Measurements from ENCODE around the gene PTGER3. TPM values are rescaled to one million over a fixed set of nuclear protein-coding genes. Genes with fewer than 3 reads are reported as not detected.
"Not testable (repeated sequence)": the region's sequence is repeated elsewhere in the genome, so short reads cannot be mapped to it uniquely, and the experiment has no call there.

Gene PTGER3
- total RNA-seq, 4 donors from 2014 or later = 0.31 to 10.3 (median 0.57) TPM

DNA sequence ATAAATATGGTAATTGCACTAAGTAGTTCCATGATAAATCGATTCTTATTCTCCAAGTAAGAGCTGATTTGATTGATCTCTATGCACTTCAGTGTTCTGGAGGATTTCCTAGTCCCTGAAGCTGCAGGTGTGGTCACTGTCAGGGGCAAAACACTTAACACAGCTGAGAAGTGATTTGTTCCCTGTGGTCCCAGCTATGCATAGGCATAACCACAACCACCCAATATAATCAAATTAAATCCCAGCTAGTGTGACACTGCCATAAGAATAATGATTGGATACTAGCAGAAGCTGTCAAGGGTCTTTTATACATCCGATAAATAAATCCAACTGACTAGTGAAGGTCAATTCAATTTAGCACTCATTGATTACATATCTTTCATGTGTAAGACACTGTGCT lies 60.1 kb downstream of the PTGER3 start:
- Histone ChIP-seq H3K36me3 (no peaks in the 10 kb centered on the region), H3K4me1 (no peaks in the 10 kb centered on the region), H3K4me3 (no peak overlapping the region), H3K27ac (no peak overlapping the region), H3K9me3 (no peaks in the 10 kb centered on the region), H3K27me3 (no peaks in the 10 kb centered on the region)
- intact Hi-C loops (cut with DNase I) = no loop called here
- 44 to 63% methylated on average over 2 of the region's 2 CpGs for WGBS, 2 donors
- no peak for TF ChIP-seq POLR2A (IDR thresholded peaks at IDR 0.05)
- TF ChIP-seq, protein P1, sequence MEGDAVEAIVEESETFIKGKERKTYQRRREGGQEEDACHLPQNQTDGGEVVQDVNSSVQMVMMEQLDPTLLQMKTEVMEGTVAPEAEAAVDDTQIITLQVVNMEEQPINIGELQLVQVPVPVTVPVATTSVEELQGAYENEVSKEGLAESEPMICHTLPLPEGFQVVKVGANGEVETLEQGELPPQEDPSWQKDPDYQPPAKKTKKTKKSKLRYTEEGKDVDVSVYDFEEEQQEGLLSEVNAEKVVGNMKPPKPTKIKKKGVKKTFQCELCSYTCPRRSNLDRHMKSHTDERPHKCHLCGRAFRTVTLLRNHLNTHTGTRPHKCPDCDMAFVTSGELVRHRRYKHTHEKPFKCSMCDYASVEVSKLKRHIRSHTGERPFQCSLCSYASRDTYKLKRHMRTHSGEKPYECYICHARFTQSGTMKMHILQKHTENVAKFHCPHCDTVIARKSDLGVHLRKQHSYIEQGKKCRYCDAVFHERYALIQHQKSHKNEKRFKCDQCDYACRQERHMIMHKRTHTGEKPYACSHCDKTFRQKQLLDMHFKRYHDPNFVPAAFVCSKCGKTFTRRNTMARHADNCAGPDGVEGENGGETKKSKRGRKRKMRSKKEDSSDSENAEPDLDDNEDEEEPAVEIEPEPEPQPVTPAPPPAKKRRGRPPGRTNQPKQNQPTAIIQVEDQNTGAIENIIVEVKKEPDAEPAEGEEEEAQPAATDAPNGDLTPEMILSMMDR (IDR thresholded peaks at IDR 0.05) = no peak
- no peak for DNase-seq

DNA sequence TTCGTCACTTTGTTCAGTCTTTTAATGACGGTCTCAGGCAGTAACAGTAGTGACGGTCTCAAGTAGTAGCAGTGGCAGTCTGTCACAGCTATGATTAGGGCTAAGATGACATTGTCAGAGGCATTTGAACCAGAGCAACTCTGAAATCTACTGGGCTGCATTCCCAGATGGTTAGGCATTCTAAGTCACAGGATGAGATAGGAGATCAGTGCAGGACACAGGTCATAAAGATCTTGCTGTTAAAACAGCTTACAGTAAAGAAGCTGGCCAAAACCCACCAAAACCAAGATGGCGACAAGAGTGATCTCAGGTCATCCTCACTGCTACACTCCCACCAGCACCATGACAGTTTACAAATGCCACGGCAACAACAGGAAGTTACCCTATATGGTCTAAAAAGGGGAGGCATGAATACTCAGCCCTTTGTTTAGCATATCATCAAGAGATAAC lies 61.8 kb downstream of the PTGER3 start:
- 80 to 86% methylated on average over 5 of the region's 5 CpGs for WGBS, 2 donors
- not testable (repeated sequence) for H3K4me3 ChIP-seq

DNA sequence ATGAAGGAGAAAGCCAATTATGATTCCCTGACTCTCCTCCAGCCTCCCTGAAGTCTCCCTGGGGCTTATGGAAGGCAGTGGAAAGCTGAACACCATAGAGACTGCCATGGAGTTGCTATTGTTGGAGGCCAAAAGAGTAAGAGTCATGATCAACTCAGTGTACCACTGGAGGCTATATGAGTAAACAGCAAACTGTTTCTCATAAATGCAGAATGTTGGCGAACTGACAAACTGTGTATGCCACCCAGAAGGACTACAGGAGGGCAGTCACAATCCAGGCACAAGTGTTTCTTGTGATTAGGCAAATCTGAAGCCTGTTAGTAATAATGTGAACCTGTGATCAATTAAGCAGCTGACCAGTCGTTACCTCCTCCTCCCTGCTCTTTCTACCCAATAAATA lies 62.3 kb downstream of the PTGER3 start:
- intact Hi-C loops (cut with DNase I); H3K27ac ChIP-seq; DNase-seq; H3K36me3 ChIP-seq; H3K9me3 ChIP-seq; H3K4me1 ChIP-seq; H3K27me3 ChIP-seq; H3K4me3 ChIP-seq: not testable (repeated sequence)
- 67 to 79% methylated on average over 2 of the region's 2 CpGs for WGBS, 2 donors

More for the DNA sequence above, 61.8 kb downstream of the PTGER3 start:
- H3K9me3 ChIP-seq; H3K27ac ChIP-seq; intact Hi-C loops (cut with DNase I); H3K27me3 ChIP-seq; H3K4me1 ChIP-seq; DNase-seq; H3K36me3 ChIP-seq: not testable (repeated sequence)

DNA sequence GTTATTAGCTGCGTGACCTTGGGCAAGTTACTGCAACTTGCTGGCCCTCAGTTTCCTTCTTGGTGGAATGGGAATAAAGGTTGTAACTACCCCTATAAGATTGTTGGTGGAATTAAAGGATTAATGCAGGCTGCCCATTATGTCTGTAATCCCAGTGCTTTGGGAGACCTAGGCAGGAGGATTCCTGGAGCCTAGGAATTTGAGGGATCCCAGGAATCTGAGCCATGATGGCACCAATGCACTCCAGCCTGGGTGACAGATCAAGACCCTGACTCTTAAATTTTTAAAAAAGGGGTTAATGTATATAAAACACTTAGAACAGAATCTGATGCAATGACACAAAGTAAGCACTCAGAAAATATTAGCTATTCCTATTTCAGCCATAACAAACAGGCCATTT lies 67.3 kb downstream of the PTGER3 start:
- H3K9me3 ChIP-seq = no peaks in the 10 kb centered on the region
- intact Hi-C loops (cut with DNase I) = no loop called here
- TF ChIP-seq, protein P1 (IDR thresholded peaks at IDR 0.05) = no peak
- TF ChIP-seq POLR2A (IDR thresholded peaks at IDR 0.05) = no peak
- no peak for DNase-seq
- H3K4me3 ChIP-seq = no peak overlapping the region
- no peaks in the 10 kb centered on the region for H3K27me3 ChIP-seq
- no peaks in the 10 kb centered on the region for H3K4me1 ChIP-seq
- 57 to 80% methylated on average over 1 of the region's 1 CpG for WGBS, 2 donors
- H3K36me3 ChIP-seq = no peaks in the 10 kb centered on the region
- H3K27ac ChIP-seq = no peak overlapping the region

DNA sequence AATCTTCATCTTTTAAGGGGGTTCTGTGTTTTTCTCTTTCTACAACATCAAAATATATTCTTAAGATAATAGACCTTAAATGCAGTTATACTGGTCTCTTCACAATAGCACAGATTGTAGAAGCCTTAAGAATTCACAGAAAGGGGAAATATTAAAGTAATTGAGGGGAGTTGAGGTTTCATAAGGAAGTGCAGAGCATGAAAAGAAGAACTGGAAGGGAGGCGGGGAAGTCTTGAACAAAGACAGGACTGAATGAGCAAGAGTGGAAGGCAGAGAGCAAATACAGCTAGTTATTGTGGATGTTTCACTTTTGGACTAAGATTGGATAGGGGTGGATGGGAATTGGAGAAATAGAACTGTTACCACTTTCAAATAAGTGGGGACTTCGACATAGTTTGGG lies 67.7 kb downstream of the PTGER3 start:
- Histone ChIP-seq H3K4me1 (no peaks in the 10 kb centered on the region), H3K27ac (no peak overlapping the region), H3K36me3 (no peaks in the 10 kb centered on the region), H3K9me3 (no peaks in the 10 kb centered on the region), H3K27me3 (no peaks in the 10 kb centered on the region), H3K4me3 (no peak overlapping the region)
- TF ChIP-seq, protein P1 (IDR thresholded peaks at IDR 0.05) = no peak
- TF ChIP-seq POLR2A (IDR thresholded peaks at IDR 0.05) = no peak
- 58 to 64% methylated on average over 2 of the region's 2 CpGs for WGBS, 2 donors
- intact Hi-C loops (cut with DNase I) = no loop called here
- no peak for DNase-seq

DNA sequence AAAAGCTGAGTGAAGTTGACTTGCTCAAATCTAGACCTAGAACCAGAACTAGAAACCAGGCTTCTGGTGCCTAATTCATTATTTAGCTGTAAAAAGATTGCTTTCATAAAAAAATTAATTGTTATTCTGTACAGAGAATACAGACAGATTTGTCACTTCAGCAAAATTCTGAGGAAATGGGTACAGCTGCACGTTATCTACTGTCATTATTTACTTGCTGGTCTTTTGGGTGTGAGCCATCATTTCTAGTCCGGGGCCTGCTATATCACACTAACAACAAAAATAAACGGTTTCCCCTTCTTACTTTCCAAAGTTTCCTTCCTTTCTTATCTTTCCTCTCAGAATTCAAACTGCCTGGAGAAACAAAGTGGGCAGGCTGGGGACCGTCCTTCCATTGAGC lies 68.3 kb downstream of the PTGER3 start:
- 37 to 41% methylated on average over 4 of the region's 4 CpGs for WGBS, 2 donors
- H3K4me3 ChIP-seq = no peak overlapping the region
- no peaks in the 10 kb centered on the region for H3K9me3 ChIP-seq
- no peaks in the 10 kb centered on the region for H3K27me3 ChIP-seq
- TF ChIP-seq, protein P1 (IDR thresholded peaks at IDR 0.05) = no peak
- TF ChIP-seq POLR2A (IDR thresholded peaks at IDR 0.05) = no peak
- no peaks in the 10 kb centered on the region for H3K4me1 ChIP-seq
- H3K27ac ChIP-seq = no peak overlapping the region
- no peak for DNase-seq
- no peaks in the 10 kb centered on the region for H3K36me3 ChIP-seq
- intact Hi-C loops (cut with DNase I) = no loop called here
